HG03175 (cell line): ENCODE results near the gene CBX5.
A peak's percentile ranks its signal among the peaks of the same experiment; 100 is the strongest.
"Not testable (repeated sequence)": the region's sequence is repeated elsewhere in the genome, so short reads cannot be mapped to it uniquely, and the experiment has no call there.

Experiments
- ATAC-seq: cut with Tn5 transposase; IDR thresholded peaks from one replicate; pipeline ENCODE4 v1.9.1; 2021; ENCODE audit warnings: mild to moderate bottlenecking, moderate library complexity; ENCODE audit not compliant: unreplicated experiment

The CBX5 gene

DNA sequence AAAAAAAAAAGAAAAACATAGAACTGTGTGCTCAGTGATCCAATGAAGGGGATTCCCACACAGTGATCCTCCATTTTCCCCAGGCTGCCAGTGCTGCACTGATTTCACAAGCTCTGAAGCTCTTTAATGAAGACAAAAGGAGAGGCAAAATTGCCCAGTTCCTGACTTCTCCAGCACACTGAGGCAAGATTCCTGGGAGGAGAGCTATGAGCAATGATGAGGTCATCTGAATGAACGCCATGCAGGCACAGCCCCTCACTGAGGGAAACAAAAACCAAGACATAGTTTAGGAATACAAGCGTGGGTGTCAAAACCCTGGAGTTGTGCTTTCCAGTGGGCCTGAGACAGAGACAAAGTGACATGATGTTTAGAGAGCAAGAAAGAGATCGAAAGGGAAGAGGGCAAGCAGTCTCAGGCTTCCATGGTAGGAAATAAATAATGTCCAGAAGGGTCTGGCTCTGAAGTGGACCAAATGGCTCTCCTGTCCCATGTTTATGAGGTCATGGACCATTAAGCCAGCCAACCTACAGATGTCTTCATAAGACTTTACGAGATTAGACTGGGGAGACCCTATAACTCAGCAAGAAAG lies 50.2 kb downstream of the CBX5 start:
- ATAC-seq = no peak

DNA sequence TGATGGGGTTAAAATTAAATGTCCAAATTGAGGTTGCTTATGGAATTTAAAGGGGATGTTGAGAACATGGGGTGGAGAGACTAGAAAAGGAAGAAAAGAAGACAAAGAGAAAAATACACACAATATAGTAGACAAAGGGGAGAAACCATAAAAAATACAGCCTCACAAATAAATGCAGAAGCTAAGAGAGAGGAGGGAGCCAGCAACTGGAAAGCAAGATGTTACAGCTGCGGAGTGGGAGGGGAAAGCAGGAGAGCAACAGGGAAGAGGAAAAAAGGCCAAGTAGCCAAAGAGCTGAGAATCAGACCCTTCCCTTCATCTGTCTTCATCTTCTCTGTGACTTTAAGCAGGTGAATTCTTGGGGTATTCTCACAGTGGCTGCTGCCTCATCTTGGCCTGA lies 51.5 kb downstream of the CBX5 start:
- ATAC-seq = no peak

DNA sequence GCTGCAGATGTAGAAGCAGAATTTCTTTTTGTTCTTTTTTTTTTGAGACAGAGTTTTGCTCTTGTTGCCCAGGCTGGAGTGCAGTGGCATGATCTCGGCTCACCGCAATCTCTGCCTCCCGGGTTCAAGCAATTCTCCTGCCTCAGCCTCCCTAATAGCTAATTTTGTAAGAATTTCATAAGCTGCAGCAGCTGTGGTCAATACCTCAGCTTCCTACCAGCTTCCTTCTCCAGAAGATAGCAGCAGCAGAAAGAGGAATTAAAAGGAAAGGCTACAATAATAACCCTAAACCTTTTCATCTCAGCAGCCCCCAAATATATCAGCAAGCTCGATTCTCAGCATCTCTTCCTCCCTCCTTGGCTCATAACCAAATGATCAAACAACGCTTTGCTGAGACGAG lies 52.0 kb downstream of the CBX5 start:
- ATAC-seq = not testable (repeated sequence)

- ATAC-seq = no peak
Measured at GRCh38 chr12:54227376-54227775, 52.5 kb downstream of the CBX5 start.

DNA sequence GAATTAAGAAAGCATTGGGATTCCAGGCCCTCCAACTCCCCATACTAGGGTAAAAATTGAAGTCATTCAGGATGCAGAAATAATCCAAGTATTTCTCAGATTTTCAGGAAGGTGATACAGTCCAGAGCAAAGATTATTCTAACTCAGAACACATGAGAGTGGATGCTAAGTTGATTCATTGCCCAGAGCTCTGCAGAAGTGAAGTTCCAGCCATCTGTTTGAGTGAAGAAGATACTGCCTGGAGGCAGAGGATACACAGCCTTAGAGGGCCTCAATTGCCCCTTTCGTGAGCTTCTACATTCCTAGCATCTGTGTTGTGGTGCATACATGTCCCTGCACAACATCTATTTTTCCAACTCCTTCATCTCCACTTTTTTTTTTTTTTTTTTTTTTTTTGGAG lies 54.3 kb downstream of the CBX5 start:
- ATAC-seq = no peak

- no peak for ATAC-seq
Measured at GRCh38 chr12:54222609-54223008, 57.3 kb downstream of the CBX5 start.

DNA sequence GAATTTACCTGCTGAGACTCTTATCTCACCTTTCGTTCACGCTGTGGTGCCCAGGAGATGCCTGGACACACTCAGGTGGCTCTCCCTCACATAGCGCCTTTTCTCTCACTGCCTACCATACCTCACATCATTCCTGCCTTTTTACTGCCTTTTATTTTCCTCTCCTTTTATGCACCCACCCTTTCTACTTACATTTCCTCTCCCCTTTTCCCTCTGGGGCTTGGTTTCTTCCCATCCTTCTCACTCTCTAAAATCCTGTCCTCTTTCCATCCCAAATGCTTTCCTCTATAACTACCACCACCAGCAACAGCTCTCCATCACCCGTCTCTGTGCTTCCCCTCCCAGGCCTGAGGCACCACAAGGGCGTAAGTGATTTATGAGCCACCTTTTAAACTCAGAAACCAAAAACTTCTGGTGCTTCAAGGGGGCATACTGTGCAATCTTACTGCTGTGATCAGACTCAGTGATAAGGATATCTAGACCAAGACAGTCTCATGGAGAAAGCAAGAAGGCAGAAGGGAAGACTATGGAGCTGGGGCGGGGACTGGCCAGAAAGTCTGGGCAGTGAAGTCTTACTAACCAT lies 58.4 kb downstream of the CBX5 start:
- ATAC-seq = no peak

GRCh38 chr12:54220567-54220966 lies 59.4 kb downstream of the CBX5 start:
- ATAC-seq = no peak

- peak; percentile 44 for ATAC-seq
Measured at GRCh38 chr12:54220092-54220557, 59.8 kb downstream of the CBX5 start.

DNA sequence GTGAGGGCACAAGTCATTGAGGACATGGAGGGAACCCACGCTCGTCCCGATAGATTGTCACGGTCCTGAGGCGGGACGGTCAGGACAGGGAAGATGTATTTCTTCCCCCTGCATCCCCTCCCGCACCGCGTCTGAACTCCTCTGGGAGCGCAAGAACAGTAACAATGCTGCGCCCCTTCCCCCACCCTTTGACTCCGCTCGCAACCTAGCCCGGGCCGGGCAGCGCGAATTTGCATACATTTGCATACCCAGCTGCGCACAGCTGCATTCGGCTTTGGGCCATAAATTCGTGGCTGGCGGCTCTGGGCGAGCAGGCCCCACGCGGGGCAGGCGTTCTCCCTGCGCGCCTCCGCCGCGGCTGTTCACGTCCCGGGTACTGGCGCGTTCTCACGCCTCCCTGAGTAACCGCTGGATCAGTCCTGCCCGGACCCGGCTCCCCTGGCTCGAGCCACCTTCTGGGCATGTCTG lies 62.1 kb downstream of the CBX5 start:
- peak; percentile 31 for ATAC-seq

DNA sequence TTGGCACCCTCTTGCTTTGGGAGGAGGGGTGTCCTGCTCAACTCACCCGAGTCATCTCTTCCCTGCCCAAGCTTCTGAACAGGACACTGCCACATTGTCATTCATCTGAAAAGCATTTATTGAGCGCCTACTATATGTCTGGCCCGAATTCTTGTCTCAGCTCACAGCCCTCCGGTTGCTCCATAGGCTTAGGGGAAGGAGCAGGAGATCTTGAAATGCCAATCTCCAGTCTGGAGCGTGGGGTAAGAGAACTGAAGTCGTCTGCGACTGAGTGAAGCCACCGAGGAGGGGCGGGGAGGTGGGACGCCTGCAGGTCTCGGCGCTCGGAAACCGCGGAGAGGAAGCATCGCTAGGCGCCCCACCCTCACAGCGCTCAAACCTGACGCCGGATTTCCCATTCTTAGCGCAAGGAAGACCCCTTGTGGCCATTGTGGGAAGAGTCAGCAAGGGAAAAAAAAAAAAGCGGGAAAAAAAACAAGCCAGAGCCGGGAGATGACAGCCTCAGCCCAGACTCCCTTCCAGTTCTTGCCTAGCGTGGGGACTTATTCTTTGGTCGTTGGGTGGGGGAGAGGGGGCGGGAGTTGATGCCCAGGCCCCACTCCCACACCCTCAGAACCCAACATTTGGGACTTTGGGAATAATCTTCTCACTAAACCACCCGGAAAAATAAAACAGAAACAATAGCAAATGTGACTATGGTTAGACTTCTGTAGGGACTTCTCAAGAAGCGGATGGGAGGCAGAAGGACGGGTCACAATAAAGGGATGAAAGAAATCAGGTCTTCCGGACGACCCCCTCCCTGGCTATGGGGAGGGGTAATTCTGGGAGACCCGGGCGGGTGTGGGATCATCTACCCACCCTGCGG lies 62.9 kb downstream of the CBX5 start:
- no peak for ATAC-seq

GRCh38 chr12:54215989-54216796 lies 63.7 kb downstream of the CBX5 start:
- no peak for ATAC-seq

DNA sequence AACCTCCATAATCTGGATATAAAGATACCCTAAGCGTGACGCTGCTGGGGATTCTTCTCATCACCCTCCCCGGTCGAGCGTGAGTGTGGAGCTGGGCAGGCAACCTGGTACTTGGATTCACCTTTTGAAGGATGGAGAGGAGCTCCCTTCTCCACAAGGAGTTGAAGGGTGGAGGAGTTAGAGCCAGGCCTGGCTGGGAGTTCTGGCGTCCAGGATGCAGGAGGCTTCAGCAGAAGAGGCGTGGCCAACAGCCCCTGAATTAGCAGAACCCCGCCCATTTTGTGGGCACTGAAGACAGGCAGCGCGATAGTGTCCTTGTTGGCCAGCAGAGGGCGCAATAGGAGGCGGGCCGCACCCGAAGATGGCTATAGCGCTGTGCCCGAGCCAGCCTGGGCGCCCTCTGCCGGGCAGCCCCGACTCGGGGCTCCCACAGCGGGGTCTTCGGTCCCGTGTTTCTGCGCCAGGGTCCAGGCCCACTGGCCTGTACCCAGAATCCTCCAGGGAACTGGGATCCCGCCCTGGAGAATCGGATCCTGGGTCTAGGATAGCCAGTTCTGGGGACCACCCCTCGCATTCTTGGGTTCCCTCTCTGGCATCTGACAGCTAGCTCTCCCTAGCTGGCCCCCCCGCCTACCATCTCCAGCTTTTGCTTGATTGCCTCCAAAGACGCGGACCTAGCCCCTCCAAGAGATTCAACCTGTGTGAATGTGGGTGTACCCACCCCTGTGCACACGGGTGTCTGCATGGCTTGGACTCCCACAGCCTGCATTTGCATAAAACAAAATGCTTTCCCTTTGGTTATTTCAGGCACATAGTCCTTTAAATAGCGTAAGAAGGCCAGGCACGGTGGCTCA lies 65.1 kb downstream of the CBX5 start:
- ATAC-seq = peak; percentile 85

GRCh38 chr12:54213079-54213478 lies 66.8 kb downstream of the CBX5 start:
- ATAC-seq = no peak

DNA sequence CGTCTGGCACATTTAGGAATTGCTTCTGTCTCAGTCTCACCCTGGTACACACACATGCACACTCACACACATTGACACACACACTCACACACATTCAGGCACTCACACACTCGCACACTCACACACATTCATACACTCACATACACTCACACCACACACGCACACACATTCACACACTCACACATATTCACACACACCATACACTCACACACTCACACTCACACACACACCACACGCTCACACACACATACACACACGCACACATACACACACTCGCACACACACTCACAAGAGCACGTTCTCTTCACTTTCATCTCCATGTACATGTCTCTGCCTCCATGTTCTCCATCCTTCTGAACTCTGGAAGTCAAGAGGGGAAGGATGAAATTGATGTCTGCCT lies 68.0 kb downstream of the CBX5 start:
- no peak for ATAC-seq

- no peak for ATAC-seq
Measured at GRCh38 chr12:54210400-54210790, 69.5 kb downstream of the CBX5 start.

GRCh38 chr12:54208591-54208990 lies 71.3 kb downstream of the CBX5 start:
- ATAC-seq = no peak

GRCh38 chr12:54207539-54208294 lies 72.2 kb downstream of the CBX5 start:
- peak; percentile 62 for ATAC-seq

- ATAC-seq = no peak
Measured at GRCh38 chr12:54206791-54207190, 73.1 kb downstream of the CBX5 start.
